ENCODE measurements around the gene ARFIP1. TPM values are rescaled to one million over a fixed set of nuclear protein-coding genes. Genes with fewer than 3 reads are reported as not detected.
A peak's percentile ranks its signal among the peaks of the same experiment; 100 is the strongest.
"Not testable (repeated sequence)": the region's sequence is repeated elsewhere in the genome, so short reads cannot be mapped to it uniquely, and the experiment has no call there.

Gene ARFIP1
- polyA plus RNA-seq, 3 donors, result 11.7 to 28.4 (median 27.2) TPM

GRCh38 chr4:152748619-152749018, 31.1 kb upstream of the ARFIP1 start:
- H3K4me3 Mint-ChIP-seq, result no peak overlapping the region
- no peak for DNase-seq
- H3K27me3 ChIP-seq (ENCODE audit: control insufficient read depth in 2 of 2, insufficient read depth in 2 of 2, low read length in 2 of 2), result no peaks in the 10 kb centered on the region
- no peaks in the 10 kb centered on the region for H4K20me1 ChIP-seq (ENCODE audit: insufficient read depth, low read length)
- no peak overlapping the region for H3K27ac Mint-ChIP-seq
- no peaks in the 10 kb centered on the region for H3K36me3 Mint-ChIP-seq
- H3K27me3 Mint-ChIP-seq (ENCODE audit: low read depth in 3 of 3), result peaks cover 0 to 4% (median 3%) of the 10 kb centered on the region in 3 donors
- no peaks in the 10 kb centered on the region for H3K36me3 ChIP-seq (replicated peaks in 1 of 2; ENCODE audit: control insufficient read depth in 1 of 2, insufficient read depth in 2 of 2, low read length in 2 of 2)
- no peak overlapping the region for H3K4me3 ChIP-seq (replicated peaks in 1 of 3; ENCODE audit: low read depth in 2 of 3, low read length in 3 of 3)
- no peak overlapping the region for H3K27ac ChIP-seq (ENCODE audit: low read depth in 1 of 2, low read length in 2 of 2)
- no peaks in the 10 kb centered on the region for H3K79me2 ChIP-seq (ENCODE audit: insufficient read depth, low read length)
- 97% methylated on average over 9 of the region's 9 CpGs for WGBS (ENCODE audit: insufficient coverage)
- peaks cover 0 to 16% (median 4%) of the 10 kb centered on the region in 7 donors for H3K9me3 Mint-ChIP-seq
- peaks cover 0 to 13% of the 10 kb centered on the region in 2 donors for H3K9me3 ChIP-seq (replicated peaks in 1 of 2; ENCODE audit: control insufficient read depth in 1 of 2, insufficient read depth in 1 of 2, low read length in 2 of 2)
- no peaks in the 10 kb centered on the region for H3K4me1 Mint-ChIP-seq
- no peaks in the 10 kb centered on the region for H3K4me1 ChIP-seq (ENCODE audit: control insufficient read depth in 1 of 2, insufficient read depth in 2 of 2, low read length in 2 of 2)
- H3K9ac ChIP-seq (ENCODE audit: insufficient read depth, low read length, poor library complexity, severe bottlenecking), result no peak overlapping the region
- H3K4me2 ChIP-seq (replicated peaks; ENCODE audit: extremely low read depth, low read length, poor library complexity, severe bottlenecking), result no peak overlapping the region
- intact Hi-C loops (cut with micrococcal nuclease), result no loop called here
- H2AFZ ChIP-seq (ENCODE audit: insufficient read depth, low read depth, low read length, poor library complexity, severe bottlenecking), result no peak overlapping the region
- no peak for TF ChIP-seq CTCF (IDR thresholded peaks at IDR 0.05)

- H3K4me3 Mint-ChIP-seq, result no peak overlapping the region
- H3K9me3 ChIP-seq (replicated peaks in 1 of 2; ENCODE audit: control insufficient read depth in 1 of 2, insufficient read depth in 1 of 2, low read length in 2 of 2), result no peaks in the 10 kb centered on the region
- no peaks in the 10 kb centered on the region for H3K36me3 ChIP-seq (replicated peaks in 1 of 2; ENCODE audit: control insufficient read depth in 1 of 2, insufficient read depth in 2 of 2, low read length in 2 of 2)
- peak overlapping the region in 1 of 7 donors; percentile 27 for H3K27ac Mint-ChIP-seq
- intact Hi-C loops (cut with micrococcal nuclease), result no loop called here
- H3K27me3 ChIP-seq (ENCODE audit: control insufficient read depth in 2 of 2, insufficient read depth in 2 of 2, low read length in 2 of 2), result no peaks in the 10 kb centered on the region
- no peak overlapping the region for H3K4me3 ChIP-seq (replicated peaks in 1 of 3; ENCODE audit: low read depth in 2 of 3, low read length in 3 of 3)
- peaks cover 0 to 6% (median 4%) of the 10 kb centered on the region in 7 donors for H3K9me3 Mint-ChIP-seq
- H3K9ac ChIP-seq (ENCODE audit: insufficient read depth, low read length, poor library complexity, severe bottlenecking), result no peak overlapping the region
- WGBS (ENCODE audit: insufficient coverage), result no CpG with 5 or more reads among the region's 1 CpG
- H3K27me3 Mint-ChIP-seq (ENCODE audit: low read depth in 3 of 3), result peaks cover 2 to 3% (median 2%) of the 10 kb centered on the region in 3 donors
- no peaks in the 10 kb centered on the region for H3K79me2 ChIP-seq (ENCODE audit: insufficient read depth, low read length)
- no peak for TF ChIP-seq CTCF (IDR thresholded peaks at IDR 0.05)
- H3K4me1 ChIP-seq (ENCODE audit: control insufficient read depth in 1 of 2, insufficient read depth in 2 of 2, low read length in 2 of 2), result peaks cover 8 to 10% of the 10 kb centered on the region in 2 donors
- H3K4me1 Mint-ChIP-seq, result peaks cover 15% of the 10 kb centered on the region
- DNase-seq, result no peak
- H4K20me1 ChIP-seq (ENCODE audit: insufficient read depth, low read length), result no peaks in the 10 kb centered on the region
- peak overlapping the region; percentile 11 for H2AFZ ChIP-seq (ENCODE audit: insufficient read depth, low read depth, low read length, poor library complexity, severe bottlenecking)
- no peak overlapping the region for H3K27ac ChIP-seq (ENCODE audit: low read depth in 1 of 2, low read length in 2 of 2)
- H3K4me2 ChIP-seq (replicated peaks; ENCODE audit: extremely low read depth, low read length, poor library complexity, severe bottlenecking), result no peak overlapping the region
- peaks cover 0 to 3% of the 10 kb centered on the region in 2 donors for H3K36me3 Mint-ChIP-seq
These were observed 16.0 kb upstream of the ARFIP1 start for GRCh38 chr4:152763796-152764195.

- H3K9me3 ChIP-seq (replicated peaks in 1 of 2; ENCODE audit: control insufficient read depth in 1 of 2, insufficient read depth in 1 of 2, low read length in 2 of 2); H3K27me3 Mint-ChIP-seq (ENCODE audit: low read depth in 3 of 3); H3K4me3 Mint-ChIP-seq; H3K27me3 ChIP-seq (ENCODE audit: control insufficient read depth in 2 of 2, insufficient read depth in 2 of 2, low read length in 2 of 2); H3K4me3 ChIP-seq (replicated peaks in 1 of 3; ENCODE audit: low read depth in 2 of 3, low read length in 3 of 3); H3K9me3 Mint-ChIP-seq; H3K4me2 ChIP-seq (replicated peaks; ENCODE audit: extremely low read depth, low read length, poor library complexity, severe bottlenecking); H3K36me3 ChIP-seq (replicated peaks in 1 of 2; ENCODE audit: control insufficient read depth in 1 of 2, insufficient read depth in 2 of 2, low read length in 2 of 2); H2AFZ ChIP-seq (ENCODE audit: insufficient read depth, low read depth, low read length, poor library complexity, severe bottlenecking); intact Hi-C loops (cut with micrococcal nuclease); H3K27ac Mint-ChIP-seq; H3K27ac ChIP-seq (ENCODE audit: low read depth in 1 of 2, low read length in 2 of 2); H3K36me3 Mint-ChIP-seq; H3K9ac ChIP-seq (ENCODE audit: insufficient read depth, low read length, poor library complexity, severe bottlenecking); H4K20me1 ChIP-seq (ENCODE audit: insufficient read depth, low read length); DNase-seq; H3K79me2 ChIP-seq (ENCODE audit: insufficient read depth, low read length): not testable (repeated sequence)
- H3K4me1 ChIP-seq (ENCODE audit: control insufficient read depth in 1 of 2, insufficient read depth in 2 of 2, low read length in 2 of 2), result peaks cover 8 to 10% of the 10 kb centered on the region in 2 donors
- H3K4me1 Mint-ChIP-seq, result peaks cover 15% of the 10 kb centered on the region
- 100% methylated on average over 12 of the region's 54 CpGs for WGBS (ENCODE audit: insufficient coverage)
These were observed 14.6 kb upstream of the ARFIP1 start for GRCh38 chr4:152765069-152765737.
